HepG2 (cell line): ENCODE measurements around the gene SKP1. TPM values are rescaled to one million over a fixed set of nuclear protein-coding genes. Genes with fewer than 3 reads are reported as not detected.

Experiments used
- BATF2 ChIP-seq: sonication (generic); formaldehyde crosslinking; IDR thresholded peaks from 2 replicates; pipeline ENCODE4 v1.8.0; 2022; ENCODE audit warnings: mild to moderate bottlenecking, missing genetic modification reagents, moderate library complexity
- CREBL2 ChIP-seq: sonication (generic); formaldehyde crosslinking; IDR thresholded peaks from 2 replicates; pipeline ENCODE4 v1.8.1; 2023; ENCODE audit warnings: missing genetic modification reagents, mild to moderate bottlenecking, borderline replicate concordance
- CTCF ChIP-seq: sonication (generic); formaldehyde crosslinking; IDR thresholded peaks from 2 replicates; pipeline ENCODE4 v1.5.0; 2020; ENCODE audit warnings: mild to moderate bottlenecking, missing genetic modification reagents, moderate library complexity
- FOXA3 ChIP-seq: IDR thresholded peaks from 2 replicates; pipeline ENCODE4 v1.6.1; 2016; ENCODE audit warnings: missing genetic modification reagents, missing compliant biosample characterization
- RARG ChIP-seq: sonication (generic); formaldehyde crosslinking; IDR thresholded peaks from 2 replicates; pipeline ENCODE4 v1.4.0; 2020; ENCODE audit warnings: low read depth, mild to moderate bottlenecking, missing genetic modification reagents
- TCF7 ChIP-seq: sonication (generic); IDR thresholded peaks from 2 replicates; pipeline ENCODE4 v1.6.1; 2016; ENCODE audit warnings: antibody characterized with exemption, low read depth
- TRIM22 ChIP-seq: fragments of 450-650 bp; IDR thresholded peaks from 2 replicates; pipeline ENCODE4 v1.6.1; 2017
- ZMYM4 ChIP-seq: sonication (generic); formaldehyde crosslinking; IDR thresholded peaks from 2 replicates; pipeline ENCODE4 v1.8.1; 2023; ENCODE audit warnings: mild to moderate bottlenecking, missing genetic modification reagents
- ZNF44 ChIP-seq: sonication (generic); formaldehyde crosslinking; IDR thresholded peaks from 2 replicates; pipeline ENCODE4 v1.5.1; 2020; ENCODE audit warnings: mild to moderate bottlenecking, missing genetic modification reagents
- ZNF577 ChIP-seq: sonication (generic); formaldehyde crosslinking; IDR thresholded peaks from 2 replicates; pipeline ENCODE4 v1.4.0; 2020; ENCODE audit warnings: mild to moderate bottlenecking, low read depth, missing genetic modification reagents, borderline replicate concordance
- ZNF776 ChIP-seq: sonication (generic); formaldehyde crosslinking; IDR thresholded peaks from 2 replicates; pipeline ENCODE4 v1.4.0; 2020; ENCODE audit warnings: mild to moderate bottlenecking, missing genetic modification reagents
- polyA plus RNA-seq, 8 experiments: library from polyadenylated mRNA; depleted of rRNA in 3 of 8; stranded (reverse) in 7 of 8; unstranded in 1 of 8; fragments of >200 nt; fragmentation: Illumina TruSeq in 4 of 8; extraction: Trizol in 4 of 8; gene quantifications; 2 replicates each; pipeline versions ENCODE4 v1.2.1 to v1.2.3, GENCODE V29; 2011 to 2016; ENCODE audit warnings: low read depth in 4 of 8, missing spikeins in 1 of 8, mixed read lengths in 1 of 8; ENCODE audit not compliant: insufficient read depth in 1 of 8
- total RNA-seq, 5 experiments: library from RNA; depleted of rRNA; stranded (reverse); fragments of >200 nt; fragmentation: Illumina TruSeq; extraction: Trizol; gene quantifications; 2 replicates each; pipeline ENCODE4 v1.2.3, GENCODE V29; 2016; ENCODE audit warnings: low read depth in 1 of 5

The SKP1 gene
- total and polyA plus RNA-seq, 2 of the 13 experiments (the other 11 are each of a cell fraction or from before 2014, with no cell fraction given), result 134 to 340 TPM

- TF ChIP-seq TRIM22, result no peak
- no peak for TF ChIP-seq FOXA3 (CRISPR knock-in tag)
- TF ChIP-seq CREBL2 (CRISPR knock-in tag), result no peak
- peak; percentile 15; the same call in 1 of the 2 replicates for TF ChIP-seq TCF7
- TF ChIP-seq BATF2 (CRISPR knock-in tag), result no peak
- no peak for TF ChIP-seq RARG (CRISPR knock-in tag)
- no peak for TF ChIP-seq ZNF44 (CRISPR knock-in tag)
- TF ChIP-seq ZMYM4, result no peak
- TF ChIP-seq CTCF (CRISPR knock-in tag), result no peak
- TF ChIP-seq ZNF776, result no peak
- TF ChIP-seq ZNF577 (CRISPR knock-in tag), result no peak
Observed at GRCh38 chr5:134114886-134115805, 61.6 kb downstream of the SKP1 start (continued).
